IMR-90 (cell line): Measurements from ENCODE around the gene URI1. TPM values are rescaled to one million over a fixed set of nuclear protein-coding genes. Genes with fewer than 3 reads are reported as not detected.

Source experiments
- ATAC-seq: fragments of 200-7000 bp; cut with Tn5 transposase; 2 replicates; pipeline ENCODE4 v1.9.1; 2020; ENCODE audit warnings: low read depth, mild to moderate bottlenecking, moderate library complexity
- BruUV-seq: library from RNA; stranded (reverse); fragments of 400-500 nt; replicated peaks from 2 replicates; lab custom pipeline; 2021; lab: Mats Ljungman, UMichigan
- CTCF ChIA-PET: fragments of 300-600 bp; formaldehyde crosslinking; extraction: SDS; loops from one replicate; lab custom pipeline; 2021; ENCODE audit warnings: antibody characterized with exemption; lab: Yijun Ruan, JAX
- POLR2A ChIA-PET: fragments of 300-600 bp; sonication (Branson Sonifier 250); formaldehyde crosslinking; loops from one replicate; lab custom pipeline; 2022; ENCODE audit warnings: antibody characterized with exemption; ENCODE audit not compliant: unreplicated experiment; lab: Charles Lee
- DNase-seq: peaks from one replicate; pipeline ENCODE4 v3.0.0; 2013
- H2AFZ ChIP-seq: replicated peaks from 2 replicates; pipeline ENCODE3; 2013; ENCODE audit warnings: low read length, mild to moderate bottlenecking; ENCODE audit not compliant: poor library complexity
- H2AK5ac ChIP-seq: 2 replicates; pipeline ENCODE4 v1.6.1; 2013; ENCODE audit warnings: low read depth, low read length, inconsistent platforms
- H2AK9ac ChIP-seq: replicated peaks from 2 replicates; pipeline ENCODE3; 2013; ENCODE audit warnings: mild to moderate bottlenecking, low read depth, low read length, moderate library complexity; ENCODE audit not compliant: poor library complexity
- H2BK120ac ChIP-seq: 2 replicates; pipeline ENCODE4 v1.6.1; 2013; ENCODE audit warnings: low read depth, low read length, inconsistent platforms
- H2BK15ac ChIP-seq: 3 replicates; pipeline ENCODE4 v1.6.1; 2013; ENCODE audit warnings: low read depth, low read length, inconsistent platforms
- H2BK20ac ChIP-seq: 2 replicates; pipeline ENCODE4 v1.6.1; 2013; ENCODE audit warnings: low read depth, mild to moderate bottlenecking, inconsistent platforms, low read length, moderate library complexity
- H2BK5ac ChIP-seq: 2 replicates; pipeline ENCODE4 v1.6.1; 2013; ENCODE audit warnings: mild to moderate bottlenecking, low read depth, low read length, inconsistent platforms; ENCODE audit not compliant: poor library complexity, severe bottlenecking
- H3K14ac ChIP-seq: replicated peaks from 2 replicates; pipeline ENCODE4 v1.6.1; 2013; ENCODE audit warnings: low read depth, low read length, inconsistent platforms
- H3K18ac ChIP-seq: 2 replicates; pipeline ENCODE4 v1.6.1; 2013; ENCODE audit warnings: low read depth, low read length, control low read depth
- H3K23ac ChIP-seq: 2 replicates; pipeline ENCODE4 v1.6.1; 2013; ENCODE audit warnings: low read depth, low read length, inconsistent platforms
- H3K27ac ChIP-seq: 2 replicates; pipeline ENCODE4 v1.5.1; 2013; ENCODE audit warnings: mild to moderate bottlenecking, control low read depth, low read length; ENCODE audit not compliant: insufficient read depth
- H3K27me3 ChIP-seq: 2 replicates; pipeline ENCODE4 v1.6.1; 2013; ENCODE audit warnings: low read length; ENCODE audit not compliant: control insufficient read depth, insufficient read depth
- H3K36me3 ChIP-seq: 2 replicates; pipeline ENCODE4 v1.6.1; 2013; ENCODE audit warnings: low read length, mixed read lengths; ENCODE audit not compliant: control insufficient read depth, insufficient read depth
- H3K4ac ChIP-seq: 2 replicates; pipeline ENCODE4 v1.6.1; 2013; ENCODE audit warnings: low read depth, low read length, inconsistent platforms
- H3K4me1 ChIP-seq: 2 replicates; pipeline ENCODE4 v1.6.1; 2013; ENCODE audit warnings: low read length, mixed read lengths; ENCODE audit not compliant: control insufficient read depth, insufficient read depth
- H3K4me2 ChIP-seq: 2 replicates; pipeline ENCODE4 v1.6.1; 2013; ENCODE audit warnings: low read depth, mild to moderate bottlenecking, control low read depth, low read length, moderate library complexity
- H3K4me3 ChIP-seq: 2 replicates; pipeline ENCODE4 v1.5.1; 2013; ENCODE audit warnings: low read depth, mild to moderate bottlenecking, control low read depth, low read length, moderate library complexity; ENCODE audit not compliant: insufficient read depth
- H3K56ac ChIP-seq: 2 replicates; pipeline ENCODE4 v1.6.1; 2013; ENCODE audit warnings: low read length, inconsistent platforms; ENCODE audit not compliant: insufficient read depth; ENCODE audit errors: extremely low read depth
- H3K79me1 ChIP-seq, 2 experiments: 2 replicates each; pipeline ENCODE4 v1.6.1; 2013; ENCODE audit warnings: low read length in 2 of 2, inconsistent platforms in 1 of 2, low read depth in 1 of 2
- H3K9ac ChIP-seq: 2 replicates; pipeline ENCODE4 v1.6.1; 2013; ENCODE audit warnings: low read depth, low read length, control low read depth
- H3K9me1 ChIP-seq: 2 replicates; pipeline ENCODE4 v1.6.1; 2013; ENCODE audit warnings: low read length, inconsistent platforms; ENCODE audit not compliant: insufficient read depth
- H3K9me3 ChIP-seq: 2 replicates; pipeline ENCODE4 v1.6.1; 2013; ENCODE audit warnings: low read length; ENCODE audit not compliant: control insufficient read depth, insufficient read depth
- H4K20me1 ChIP-seq: 2 replicates; pipeline ENCODE4 v1.6.1; 2013; ENCODE audit warnings: low read length, inconsistent platforms; ENCODE audit not compliant: insufficient read depth
- H4K5ac ChIP-seq: 2 replicates; pipeline ENCODE4 v1.6.1; 2013; ENCODE audit warnings: mild to moderate bottlenecking, low read depth, low read length, control low read depth
- H4K8ac ChIP-seq, 2 experiments: 2 replicates each; pipeline ENCODE4 v1.6.1; 2013; ENCODE audit warnings: low read depth in 2 of 2, low read length in 2 of 2, control low read depth in 1 of 2, inconsistent platforms in 1 of 2
- H4K91ac ChIP-seq: 2 replicates; pipeline ENCODE4 v1.6.1; 2013; ENCODE audit warnings: low read depth, low read length, inconsistent platforms; ENCODE audit not compliant: insufficient read depth
- BHLHE40 ChIP-seq: fragments of 150-350 bp; IDR thresholded peaks from 2 replicates; pipeline ENCODE4 v1.6.1; 2016; ENCODE audit warnings: mild to moderate bottlenecking, low read depth, low read length
- CEBPB ChIP-seq: IDR thresholded peaks from 2 replicates; pipeline ENCODE4 v1.6.1; 2012; ENCODE audit warnings: low read depth, low read length, improper control_type of control experiment
- CHD1 ChIP-seq: IDR thresholded peaks from 2 replicates; pipeline ENCODE4 v1.6.1; 2012; ENCODE audit warnings: low read depth, low read length, improper control_type of control experiment
- FOS ChIP-seq: fragments of 150-350 bp; IDR thresholded peaks from 2 replicates; pipeline ENCODE4 v1.6.1; 2016; ENCODE audit warnings: low read depth, low read length
- MAFK ChIP-seq: IDR thresholded peaks from 2 replicates; pipeline ENCODE4 v1.6.1; 2012; ENCODE audit warnings: low read depth, low read length, improper control_type of control experiment
- MAZ ChIP-seq: IDR thresholded peaks from 2 replicates; pipeline ENCODE4 v1.6.1; 2012; ENCODE audit warnings: low read depth, mild to moderate bottlenecking, low read length, improper control_type of control experiment, moderate library complexity, borderline replicate concordance
- MXI1 ChIP-seq: IDR thresholded peaks from 2 replicates; pipeline ENCODE4 v1.6.1; 2012; ENCODE audit warnings: low read depth, mild to moderate bottlenecking, low read length, moderate library complexity, borderline replicate concordance
- NFE2L2 ChIP-seq: fragments of 150-350 bp; IDR thresholded peaks from 2 replicates; pipeline ENCODE4 v1.6.1; 2016; ENCODE audit warnings: low read depth, mild to moderate bottlenecking, low read length
- POLR2A ChIP-seq: IDR thresholded peaks from 2 replicates; pipeline ENCODE4 v1.6.1; 2012; ENCODE audit warnings: mild to moderate bottlenecking, low read depth, low read length
- RCOR1 ChIP-seq: IDR thresholded peaks from 2 replicates; pipeline ENCODE4 v1.6.1; 2012; ENCODE audit warnings: mild to moderate bottlenecking, low read length, improper control_type of control experiment; ENCODE audit not compliant: insufficient replicate concordance
- RFX5 ChIP-seq: IDR thresholded peaks from 2 replicates; pipeline ENCODE4 v1.8.0; 2012; ENCODE audit warnings: low read depth, mild to moderate bottlenecking, low read length, moderate library complexity
- SMC3 ChIP-seq: fragments of 150-350 bp; IDR thresholded peaks from 2 replicates; pipeline ENCODE4 v1.6.1; 2016; ENCODE audit warnings: low read depth, mild to moderate bottlenecking, antibody characterized with exemption, low read length, moderate library complexity
- WGBS, 2 experiments: methylation state at CpG; one replicate each; pipeline versions ENCODE4 v1.1.5 to v1.1.7; 2013; ENCODE audit warnings: missing lambda C conversion rate in 2 of 2; ENCODE audit not compliant: insufficient read length in 1 of 2; ENCODE audit errors: extremely low coverage in 2 of 2; 5-methylcytosine and 5-hydroxymethylcytosine counted together
- dilution Hi-C: fragments of 300-500 bp; cut with HindIII; formaldehyde crosslinking; loops from one replicate; pipeline ENCODE4 v1.14.3; 2018; ENCODE audit warnings: low sequenced_read_pairs; ENCODE audit not compliant: unreplicated experiment
- in situ Hi-C: fragments of 300-500 bp; cut with MboI; formaldehyde crosslinking; loops from 3 replicates; pipeline ENCODE4 v1.14.3; 2019; ENCODE audit warnings: low sequenced_read_pairs, inconsistent platforms, mixed read lengths
- intact Hi-C: fragments of 100-400 bp; cut with micrococcal nuclease; formaldehyde crosslinking; loops from 2 replicates; pipeline ENCODE4 v1.10.0; 2022
- polyA plus RNA-seq, 3 experiments: library from polyadenylated mRNA; depleted of rRNA; stranded (reverse); fragments of >200 nt; gene quantifications; 2 replicates each; pipeline ENCODE4 v1.2.3, GENCODE V29; 2012; ENCODE audit warnings: low replicate concordance in 1 of 3
- total RNA-seq: library from RNA; depleted of rRNA; stranded (reverse); fragments of >200 nt; gene quantifications from 2 replicates; pipeline ENCODE4 v1.2.3, GENCODE V29; 2012
- TF ChIP-seq, protein P1 (sequence below): conservative IDR thresholded peaks from 2 replicates; pipeline ENCODE4 v1.5.1; 2012; ENCODE audit warnings: mild to moderate bottlenecking, low read depth, low read length, improper control_type of control experiment
- TF ChIP-seq, protein P2 (sequence below): fragments of 150-350 bp; IDR thresholded peaks from 2 replicates; pipeline ENCODE4 v1.6.1; 2016; ENCODE audit warnings: low read depth, mild to moderate bottlenecking, low read length, moderate library complexity, borderline replicate concordance
- TF ChIP-seq, protein P3 (sequence below): fragments of 150-350 bp; IDR thresholded peaks from 2 replicates; pipeline ENCODE4 v1.6.1; 2017; ENCODE audit warnings: mild to moderate bottlenecking, antibody characterized with exemption, low read length, low read depth

Gene URI1
- total and polyA plus RNA-seq, 2 of the 4 experiments (the other 2 are of a cell fraction), result 43.2 to 45.3 TPM

GRCh38 chr19:29971648-29972047 is 29.6 kb downstream of the URI1 start:
- ATAC-seq, result no peak
- no peak overlapping the region for H2AK9ac ChIP-seq
- ChIA-PET POLR2A (no interaction called here), CTCF (interaction anchor here (0.6 to 1.2 kb wide), 2 partner anchors 21 to 128 kb away, joined by 3 to 4 read pairs; no protein-coding TSS in a partner anchor)
- no peak overlapping the region for H3K23ac ChIP-seq
- H3K27ac ChIP-seq, result no peak overlapping the region
- H4K5ac ChIP-seq, result no peak overlapping the region
- no peak overlapping the region for H3K9ac ChIP-seq
- H4K20me1 ChIP-seq, result peaks cover 18% of the 10 kb centered on the region; the same call in 1 of the 2 replicates
- no peak overlapping the region for H2BK120ac ChIP-seq
- H2BK5ac ChIP-seq, result no peak overlapping the region
- no peak overlapping the region for H4K91ac ChIP-seq
- H2BK20ac ChIP-seq, result no peak overlapping the region
- H2AFZ ChIP-seq, result no peak overlapping the region
- WGBS, 2 experiments, result no CpG with 5 or more reads among the region's 3 CpGs
- dilution Hi-C loops (no loop called here), in situ Hi-C loops (no loop called here), intact Hi-C loops (no loop called here)
- H3K79me1 ChIP-seq, result peaks cover 25 to 41% of the 10 kb centered on the region in 2 experiments
- no peak overlapping the region for H3K4me2 ChIP-seq
- no peaks in the 10 kb centered on the region for H3K36me3 ChIP-seq
- TF ChIP-seq NFE2L2, result no peak
- TF ChIP-seq, protein P1, sequence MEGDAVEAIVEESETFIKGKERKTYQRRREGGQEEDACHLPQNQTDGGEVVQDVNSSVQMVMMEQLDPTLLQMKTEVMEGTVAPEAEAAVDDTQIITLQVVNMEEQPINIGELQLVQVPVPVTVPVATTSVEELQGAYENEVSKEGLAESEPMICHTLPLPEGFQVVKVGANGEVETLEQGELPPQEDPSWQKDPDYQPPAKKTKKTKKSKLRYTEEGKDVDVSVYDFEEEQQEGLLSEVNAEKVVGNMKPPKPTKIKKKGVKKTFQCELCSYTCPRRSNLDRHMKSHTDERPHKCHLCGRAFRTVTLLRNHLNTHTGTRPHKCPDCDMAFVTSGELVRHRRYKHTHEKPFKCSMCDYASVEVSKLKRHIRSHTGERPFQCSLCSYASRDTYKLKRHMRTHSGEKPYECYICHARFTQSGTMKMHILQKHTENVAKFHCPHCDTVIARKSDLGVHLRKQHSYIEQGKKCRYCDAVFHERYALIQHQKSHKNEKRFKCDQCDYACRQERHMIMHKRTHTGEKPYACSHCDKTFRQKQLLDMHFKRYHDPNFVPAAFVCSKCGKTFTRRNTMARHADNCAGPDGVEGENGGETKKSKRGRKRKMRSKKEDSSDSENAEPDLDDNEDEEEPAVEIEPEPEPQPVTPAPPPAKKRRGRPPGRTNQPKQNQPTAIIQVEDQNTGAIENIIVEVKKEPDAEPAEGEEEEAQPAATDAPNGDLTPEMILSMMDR, result no peak
- no peak for TF ChIP-seq BHLHE40
- TF ChIP-seq SMC3, result no peak
- no peak for TF ChIP-seq MAFK
- TF ChIP-seq, protein P2, sequence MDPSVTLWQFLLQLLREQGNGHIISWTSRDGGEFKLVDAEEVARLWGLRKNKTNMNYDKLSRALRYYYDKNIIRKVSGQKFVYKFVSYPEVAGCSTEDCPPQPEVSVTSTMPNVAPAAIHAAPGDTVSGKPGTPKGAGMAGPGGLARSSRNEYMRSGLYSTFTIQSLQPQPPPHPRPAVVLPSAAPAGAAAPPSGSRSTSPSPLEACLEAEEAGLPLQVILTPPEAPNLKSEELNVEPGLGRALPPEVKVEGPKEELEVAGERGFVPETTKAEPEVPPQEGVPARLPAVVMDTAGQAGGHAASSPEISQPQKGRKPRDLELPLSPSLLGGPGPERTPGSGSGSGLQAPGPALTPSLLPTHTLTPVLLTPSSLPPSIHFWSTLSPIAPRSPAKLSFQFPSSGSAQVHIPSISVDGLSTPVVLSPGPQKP, result no peak
- TF ChIP-seq CEBPB, result no peak
- no peak for TF ChIP-seq POLR2A
- TF ChIP-seq, protein P3, sequence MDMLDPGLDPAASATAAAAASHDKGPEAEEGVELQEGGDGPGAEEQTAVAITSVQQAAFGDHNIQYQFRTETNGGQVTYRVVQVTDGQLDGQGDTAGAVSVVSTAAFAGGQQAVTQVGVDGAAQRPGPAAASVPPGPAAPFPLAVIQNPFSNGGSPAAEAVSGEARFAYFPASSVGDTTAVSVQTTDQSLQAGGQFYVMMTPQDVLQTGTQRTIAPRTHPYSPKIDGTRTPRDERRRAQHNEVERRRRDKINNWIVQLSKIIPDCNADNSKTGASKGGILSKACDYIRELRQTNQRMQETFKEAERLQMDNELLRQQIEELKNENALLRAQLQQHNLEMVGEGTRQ, result no peak
- no peak for TF ChIP-seq RCOR1
- TF ChIP-seq MAZ, result no peak
- no peak for TF ChIP-seq FOS
- no peak for TF ChIP-seq RFX5
- no peak for TF ChIP-seq CHD1
- no peak for TF ChIP-seq MXI1
- H3K14ac ChIP-seq, result no peak overlapping the region
- H3K4ac ChIP-seq, result no peak overlapping the region
- no peak overlapping the region for H3K4me3 ChIP-seq
- H4K8ac ChIP-seq, result no peak overlapping the region
- peak; percentile 22 for DNase-seq
- no peaks in the 10 kb centered on the region for H3K9me3 ChIP-seq
- no peaks in the 10 kb centered on the region for H3K27me3 ChIP-seq
- no TSS peak for BruUV-seq
- H3K9me1 ChIP-seq, result peaks cover 6% of the 10 kb centered on the region
- no peak overlapping the region for H2BK15ac ChIP-seq
- H3K56ac ChIP-seq, result no peak overlapping the region
- H2AK5ac ChIP-seq, result no peak overlapping the region
- H3K18ac ChIP-seq, result no peak overlapping the region
- peaks cover 6% of the 10 kb centered on the region for H3K4me1 ChIP-seq
